Activated naive CD4-positive, alpha-beta T cell treated with Interleukin-2 at 50 U/mL for 16 hours (primary cell): ENCODE measurements around the gene PPP1R18.
A peak's percentile ranks its signal among the peaks of the same experiment; 100 is the strongest.
"Not testable (repeated sequence)": the region's sequence is repeated elsewhere in the genome, so short reads cannot be mapped to it uniquely, and the experiment has no call there.

Source experiments
- DNase-seq: peaks from one replicate; pipeline ENCODE4 v3.0.0-alpha.2; 2020

Gene PPP1R18, protein sequence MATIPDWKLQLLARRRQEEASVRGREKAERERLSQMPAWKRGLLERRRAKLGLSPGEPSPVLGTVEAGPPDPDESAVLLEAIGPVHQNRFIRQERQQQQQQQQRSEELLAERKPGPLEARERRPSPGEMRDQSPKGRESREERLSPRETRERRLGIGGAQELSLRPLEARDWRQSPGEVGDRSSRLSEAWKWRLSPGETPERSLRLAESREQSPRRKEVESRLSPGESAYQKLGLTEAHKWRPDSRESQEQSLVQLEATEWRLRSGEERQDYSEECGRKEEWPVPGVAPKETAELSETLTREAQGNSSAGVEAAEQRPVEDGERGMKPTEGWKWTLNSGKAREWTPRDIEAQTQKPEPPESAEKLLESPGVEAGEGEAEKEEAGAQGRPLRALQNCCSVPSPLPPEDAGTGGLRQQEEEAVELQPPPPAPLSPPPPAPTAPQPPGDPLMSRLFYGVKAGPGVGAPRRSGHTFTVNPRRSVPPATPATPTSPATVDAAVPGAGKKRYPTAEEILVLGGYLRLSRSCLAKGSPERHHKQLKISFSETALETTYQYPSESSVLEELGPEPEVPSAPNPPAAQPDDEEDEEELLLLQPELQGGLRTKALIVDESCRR

DNA sequence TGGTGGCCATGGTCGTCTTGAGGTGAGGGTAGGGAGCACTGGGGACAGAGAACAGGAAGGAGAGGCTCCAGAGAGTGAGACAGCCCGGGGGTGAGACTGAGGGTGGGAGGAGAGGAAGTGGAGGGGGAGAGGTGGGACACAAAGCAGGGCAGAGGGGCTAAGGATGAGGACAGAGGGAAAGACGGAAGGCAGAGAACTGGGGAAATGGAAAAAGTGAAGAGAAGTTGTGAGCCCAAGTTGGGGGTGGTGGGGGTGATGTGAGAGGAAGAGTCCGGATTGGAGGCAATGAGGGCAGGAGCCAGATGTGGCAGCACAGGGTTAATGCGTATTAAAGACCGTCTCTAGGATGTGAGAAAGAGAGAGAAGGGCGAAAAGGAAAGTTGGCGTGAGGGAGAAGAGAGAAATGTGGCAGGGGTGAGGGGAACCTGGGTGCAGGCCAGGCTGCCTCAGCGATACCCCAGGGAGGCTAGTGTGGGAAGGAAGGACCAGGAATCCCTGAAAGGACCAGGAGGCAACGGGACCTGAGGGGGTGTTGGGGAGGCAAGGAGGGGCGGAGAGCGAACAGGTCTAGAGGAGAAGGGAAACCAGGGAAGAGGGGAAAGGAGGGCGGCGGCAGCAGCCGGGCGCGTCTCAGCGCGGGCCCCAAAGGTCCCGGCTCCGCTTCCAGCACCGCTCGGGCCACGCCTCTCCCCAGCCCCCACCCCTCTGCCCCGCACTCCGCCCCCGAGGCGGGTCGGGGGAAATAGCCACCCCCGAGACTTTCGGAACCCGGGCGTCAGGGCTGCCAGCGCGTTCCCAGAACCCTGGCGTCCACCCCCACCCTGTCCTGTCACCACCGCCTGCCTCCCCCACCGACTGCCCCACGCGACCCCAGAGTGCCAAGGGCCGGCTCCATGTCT lies at the start of gene PPP1R18:
Gene PPP1R18, minus strand, starts transcription at position 637 of the 899 bp plus-strand sequence. Its CDS starts 627 bp downstream, at position 10.
- DNase-seq = peak; percentile 90

DNA sequence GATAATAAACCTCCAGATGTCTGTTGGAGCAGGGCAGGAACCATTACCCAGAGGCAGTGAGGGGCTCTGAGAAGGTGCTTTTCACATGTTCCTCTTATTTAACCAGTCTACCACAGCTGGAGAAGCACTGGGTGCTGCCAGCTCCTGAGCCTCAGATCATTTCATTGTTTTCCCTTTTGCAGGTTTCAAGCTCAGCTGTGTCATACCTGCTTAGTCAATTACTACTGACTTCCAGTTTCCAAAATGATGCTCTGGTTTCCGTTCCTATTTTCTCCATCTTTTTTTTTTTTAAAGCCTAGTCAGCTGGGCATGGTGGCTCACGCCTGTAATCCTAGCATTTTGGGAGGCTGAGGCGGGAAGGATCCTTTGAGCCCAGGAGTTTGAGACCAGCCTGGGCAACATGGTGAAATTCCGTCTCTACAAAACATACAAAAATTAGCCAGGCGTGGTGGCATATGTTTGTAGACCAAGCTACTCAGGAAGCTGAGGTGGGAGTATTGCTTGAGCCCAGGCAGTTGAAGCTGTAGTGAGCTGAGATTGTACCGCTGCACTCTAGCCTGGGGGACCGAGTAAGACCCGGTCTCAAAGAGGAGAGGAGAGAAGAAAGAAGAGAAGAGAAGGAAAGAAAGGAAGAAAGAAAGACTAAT lies 49.3 kb upstream of the PPP1R18 start:
- DNase-seq = no peak

DNA sequence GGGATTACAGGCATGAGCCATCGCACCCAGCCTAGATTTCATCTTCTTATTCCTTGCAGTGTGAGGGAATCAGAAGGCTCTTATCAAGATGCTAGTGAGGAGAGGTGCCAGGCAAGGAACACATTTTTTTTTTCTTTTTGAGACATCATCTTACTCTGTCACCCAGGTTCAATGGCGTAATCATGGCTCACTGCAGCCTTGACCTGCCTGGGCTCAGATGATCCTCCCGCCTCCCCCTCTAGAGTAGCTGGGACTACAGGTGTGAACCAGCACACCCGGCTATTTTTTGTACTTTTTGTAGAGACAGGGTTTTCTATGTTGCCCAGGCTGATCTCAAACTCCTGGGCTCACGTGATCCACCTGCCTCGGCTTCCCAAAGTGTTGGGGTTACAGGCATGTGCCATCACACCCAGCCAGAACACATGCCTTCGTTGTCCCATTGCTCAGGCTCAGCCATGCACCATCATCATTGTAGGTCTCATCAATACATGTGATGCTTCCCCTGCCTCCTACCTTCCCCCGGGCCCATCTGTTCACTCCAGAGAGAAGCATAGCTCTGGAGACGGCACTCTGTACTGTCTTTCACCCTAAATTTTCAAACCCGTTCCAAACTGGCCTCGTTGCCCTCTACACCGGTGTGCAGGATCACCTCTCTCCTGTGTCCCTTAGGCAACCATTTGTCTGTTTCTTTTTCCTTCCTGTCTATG lies 45.9 kb upstream of the PPP1R18 start:
- no peak for DNase-seq

DNA sequence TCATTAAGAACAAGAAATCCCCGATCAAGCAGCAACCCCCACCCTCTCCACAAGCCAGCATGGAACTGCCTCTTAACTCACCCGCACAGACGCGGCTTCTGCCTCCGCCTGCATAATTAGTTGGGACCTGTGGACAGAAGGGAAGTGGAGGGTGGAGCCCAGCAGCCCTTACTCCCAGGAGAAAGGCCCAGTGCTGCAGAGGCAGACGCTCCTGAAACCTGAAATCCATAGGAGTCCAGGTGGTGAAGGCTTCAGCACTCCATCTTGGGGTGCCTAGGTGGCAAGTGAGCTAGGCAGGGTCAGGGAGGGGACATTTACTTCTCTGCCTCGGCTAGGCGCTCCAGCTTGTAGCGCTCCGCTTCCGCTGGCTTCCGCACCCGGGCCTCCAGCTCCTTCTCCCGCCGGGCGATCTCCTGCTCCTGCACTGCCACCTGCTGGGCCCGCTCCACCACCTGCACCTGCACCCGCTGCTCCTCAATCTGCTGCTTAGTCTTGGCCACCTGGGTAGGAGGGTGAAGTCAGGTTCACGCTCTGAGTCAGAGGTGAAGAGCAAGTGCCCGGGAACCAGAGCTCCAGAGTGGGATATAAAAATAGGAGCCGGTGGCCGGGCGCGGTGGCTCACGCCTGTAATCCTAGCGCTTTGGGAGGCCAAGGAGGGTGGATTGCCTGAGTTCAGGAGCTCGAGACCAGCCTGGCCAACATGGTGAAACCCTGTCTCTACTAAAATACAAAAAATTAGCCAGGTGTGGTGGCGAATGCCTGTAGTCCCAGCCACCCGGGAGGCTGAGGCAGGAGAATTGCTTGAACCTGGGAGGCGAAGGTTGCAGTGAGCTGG lies 44.4 kb upstream of the PPP1R18 start:
- DNase-seq = peak; percentile 87

DNA sequence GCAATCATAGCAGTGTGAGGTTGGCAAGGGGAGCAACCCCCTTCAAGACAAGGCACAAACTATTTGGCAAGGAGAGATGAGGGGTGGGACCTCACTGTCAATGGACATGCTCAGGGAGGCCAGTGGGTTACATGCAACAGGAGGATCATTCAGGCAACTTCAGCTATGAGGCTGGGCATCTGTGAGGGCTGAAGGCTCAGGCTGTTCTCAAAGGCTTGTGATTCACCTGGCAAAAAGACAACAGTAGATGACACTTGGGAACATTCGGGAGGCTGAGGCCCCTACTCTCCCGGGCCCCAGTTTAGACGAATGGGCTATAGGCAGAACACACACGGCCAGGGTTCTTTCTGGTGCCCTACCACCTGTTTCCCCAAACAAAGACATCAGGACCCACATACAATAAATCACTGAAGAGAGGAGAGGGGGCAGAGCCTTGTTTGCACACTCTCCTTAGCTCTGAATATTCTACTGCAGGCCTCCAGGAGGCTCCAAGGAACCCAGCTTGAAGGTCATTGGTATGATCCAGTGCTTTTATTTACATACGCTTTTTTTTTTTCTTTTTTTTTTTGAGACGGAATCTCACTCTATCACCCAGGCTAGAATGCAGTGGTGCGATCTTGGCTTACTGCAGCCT lies 41.6 kb upstream of the PPP1R18 start:
- no peak for DNase-seq

DNA sequence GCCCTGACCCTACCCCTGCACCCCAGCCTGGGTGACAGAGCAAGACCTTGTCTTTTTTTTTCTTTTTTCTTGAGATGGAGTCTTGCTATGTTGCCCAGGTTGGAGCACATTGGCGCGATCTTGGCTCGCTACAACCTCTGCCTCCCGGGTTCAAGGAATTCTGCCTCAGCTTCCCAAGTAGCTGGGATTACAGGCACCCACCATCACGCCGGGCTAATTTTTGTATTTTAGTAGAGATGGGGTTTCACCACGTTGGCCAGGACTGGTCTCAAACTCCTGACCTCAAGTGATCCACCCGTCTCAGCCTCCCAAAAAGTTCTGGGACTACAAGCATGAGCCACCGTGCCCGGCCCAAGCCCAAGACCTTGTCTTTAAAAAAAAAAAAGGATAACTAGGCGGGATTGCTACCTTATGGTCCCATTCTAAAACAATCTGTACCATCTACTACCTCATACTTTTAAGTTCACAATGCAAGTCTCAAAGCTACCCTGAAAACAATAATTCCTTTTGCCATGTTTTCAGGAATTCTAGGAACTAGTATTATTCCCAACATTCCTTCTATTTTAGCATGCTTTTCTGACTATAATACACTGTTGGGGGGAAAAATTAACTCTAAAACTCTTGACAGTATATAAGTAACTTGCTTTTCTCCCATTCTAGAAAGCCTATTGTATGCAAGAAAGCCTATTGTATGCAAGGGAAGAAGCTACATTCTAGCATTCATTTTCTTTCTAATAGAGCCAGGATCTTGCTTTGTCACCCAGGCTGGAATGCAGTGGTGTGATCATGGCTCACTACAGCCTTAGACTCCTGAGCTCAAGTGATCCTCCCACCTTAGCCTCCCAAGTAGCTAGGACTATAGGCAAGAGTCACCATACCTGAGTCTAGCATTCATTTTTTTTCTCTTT lies 40.3 kb upstream of the PPP1R18 start:
- DNase-seq = no peak

DNA sequence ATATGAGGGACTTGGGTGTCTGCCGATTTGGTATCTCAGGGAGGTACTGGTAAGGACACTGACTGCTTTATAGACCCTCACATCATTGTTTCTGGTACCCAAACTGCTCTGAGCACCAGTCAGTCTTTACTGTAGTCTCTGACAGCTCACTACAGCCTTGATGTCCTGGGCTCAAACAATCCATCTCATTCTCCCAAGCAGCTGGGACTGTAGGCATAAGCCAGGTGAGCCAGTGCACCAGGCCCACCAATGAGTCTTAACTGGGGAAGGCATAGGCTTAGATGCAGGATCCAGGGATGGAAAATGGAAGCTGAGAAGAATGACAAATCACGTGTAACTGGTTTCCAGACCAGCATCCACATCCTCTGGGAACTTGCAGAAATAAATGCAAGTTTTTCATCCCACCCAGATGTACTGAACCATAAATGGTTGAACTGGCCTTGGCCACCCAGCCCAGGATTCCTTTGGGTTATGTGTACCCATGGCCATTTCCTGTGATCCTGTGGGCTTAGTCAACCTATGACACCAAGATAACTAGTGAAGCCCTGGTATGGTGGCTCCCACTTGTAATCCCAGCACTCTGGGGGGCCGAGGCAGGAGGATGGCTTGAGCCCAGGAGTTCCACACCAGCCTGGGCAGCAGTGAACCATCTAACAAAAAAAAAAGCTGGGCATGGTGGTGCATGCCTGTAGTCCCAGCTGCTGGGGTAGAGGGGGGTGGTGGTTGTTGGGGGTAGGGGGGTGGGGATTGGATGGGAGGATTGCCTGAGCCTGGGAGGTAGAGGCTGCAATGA lies 39.5 kb upstream of the PPP1R18 start:
- no peak for DNase-seq

DNA sequence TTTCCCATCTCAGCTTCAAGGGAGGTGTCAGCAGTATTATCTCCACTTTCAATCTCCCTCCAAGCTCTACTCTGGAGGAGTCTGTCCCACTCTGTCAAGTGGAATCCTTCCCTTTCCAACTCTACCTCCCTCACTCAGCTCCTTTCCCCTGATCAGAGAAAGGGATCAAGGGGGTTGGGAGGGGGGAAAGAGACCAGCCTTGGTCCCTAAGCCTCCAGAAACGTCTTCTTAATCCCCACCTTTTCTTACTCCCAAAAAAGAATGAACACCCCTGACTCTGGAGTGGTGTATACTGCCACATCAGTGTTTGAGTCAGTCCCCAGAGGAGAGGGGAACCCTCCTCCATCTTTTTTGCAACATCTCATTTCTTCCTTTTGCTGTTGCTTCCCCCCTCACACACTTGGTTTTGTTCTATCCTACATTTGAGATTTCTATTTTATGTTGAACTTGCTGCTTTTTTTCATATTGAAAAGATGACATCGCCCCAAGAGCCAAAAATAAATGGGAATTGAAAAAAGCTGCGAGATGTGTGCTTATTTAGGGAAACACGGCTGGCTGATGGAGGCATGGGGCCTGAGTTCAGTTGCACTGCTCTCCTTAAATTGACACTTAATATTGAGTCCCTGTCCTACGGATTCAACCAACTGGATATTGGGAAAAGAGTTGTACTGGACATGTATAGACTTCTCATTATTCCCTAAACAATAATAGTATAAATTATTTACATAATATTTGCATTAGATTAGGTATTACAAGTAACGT lies 38.6 kb upstream of the PPP1R18 start:
- DNase-seq = no peak

DNA sequence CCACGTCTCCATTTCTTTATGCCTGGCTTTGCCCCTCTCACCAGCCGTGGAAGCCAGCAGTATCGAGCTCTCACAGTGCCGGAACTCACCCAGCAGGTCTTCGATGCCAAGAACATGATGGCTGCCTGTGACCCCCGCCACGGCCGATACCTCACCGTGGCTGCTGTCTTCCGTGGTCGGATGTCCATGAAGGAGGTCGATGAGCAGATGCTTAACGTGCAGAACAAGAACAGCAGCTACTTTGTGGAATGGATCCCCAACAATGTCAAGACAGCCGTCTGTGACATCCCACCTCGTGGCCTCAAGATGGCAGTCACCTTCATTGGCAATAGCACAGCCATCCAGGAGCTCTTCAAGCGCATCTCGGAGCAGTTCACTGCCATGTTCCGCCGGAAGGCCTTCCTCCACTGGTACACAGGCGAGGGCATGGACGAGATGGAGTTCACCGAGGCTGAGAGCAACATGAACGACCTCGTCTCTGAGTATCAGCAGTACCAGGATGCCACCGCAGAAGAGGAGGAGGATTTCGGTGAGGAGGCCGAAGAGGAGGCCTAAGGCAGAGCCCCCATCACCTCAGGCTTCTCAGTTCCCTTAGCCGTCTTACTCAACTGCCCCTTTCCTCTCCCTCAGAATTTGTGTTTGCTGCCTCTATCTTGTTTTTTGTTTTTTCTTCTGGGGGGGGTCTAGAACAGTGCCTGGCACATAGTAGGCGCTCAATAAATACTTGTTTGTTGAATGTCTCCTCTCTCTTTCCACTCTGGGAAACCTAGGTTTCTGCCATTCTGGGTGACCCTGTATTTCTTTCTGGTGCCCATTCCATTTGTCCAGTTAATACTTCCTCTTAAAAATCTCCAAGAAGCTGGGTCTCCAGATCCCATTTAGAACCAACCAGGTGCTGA lies 37.6 kb upstream of the PPP1R18 start:
- DNase-seq = not testable (repeated sequence)

DNA sequence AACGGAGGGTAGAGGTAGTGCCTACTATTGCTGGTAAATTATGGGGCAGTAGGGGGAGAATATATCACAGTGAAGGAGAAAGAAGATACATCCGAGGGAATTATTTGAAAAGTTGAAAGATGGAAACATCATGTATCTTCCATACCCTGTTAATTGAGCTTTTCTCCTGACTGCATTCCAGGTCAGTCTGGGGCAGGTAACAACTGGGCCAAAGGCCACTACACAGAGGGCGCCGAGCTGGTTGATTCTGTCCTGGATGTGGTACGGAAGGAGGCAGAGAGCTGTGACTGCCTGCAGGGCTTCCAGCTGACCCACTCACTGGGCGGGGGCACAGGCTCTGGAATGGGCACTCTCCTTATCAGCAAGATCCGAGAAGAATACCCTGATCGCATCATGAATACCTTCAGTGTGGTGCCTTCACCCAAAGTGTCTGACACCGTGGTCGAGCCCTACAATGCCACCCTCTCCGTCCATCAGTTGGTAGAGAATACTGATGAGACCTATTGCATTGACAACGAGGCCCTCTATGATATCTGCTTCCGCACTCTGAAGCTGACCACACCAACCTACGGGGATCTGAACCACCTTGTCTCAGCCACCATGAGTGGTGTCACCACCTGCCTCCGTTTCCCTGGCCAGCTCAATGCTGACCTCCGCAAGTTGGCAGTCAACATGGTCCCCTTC lies 36.9 kb upstream of the PPP1R18 start:
- not testable (repeated sequence) for DNase-seq

DNA sequence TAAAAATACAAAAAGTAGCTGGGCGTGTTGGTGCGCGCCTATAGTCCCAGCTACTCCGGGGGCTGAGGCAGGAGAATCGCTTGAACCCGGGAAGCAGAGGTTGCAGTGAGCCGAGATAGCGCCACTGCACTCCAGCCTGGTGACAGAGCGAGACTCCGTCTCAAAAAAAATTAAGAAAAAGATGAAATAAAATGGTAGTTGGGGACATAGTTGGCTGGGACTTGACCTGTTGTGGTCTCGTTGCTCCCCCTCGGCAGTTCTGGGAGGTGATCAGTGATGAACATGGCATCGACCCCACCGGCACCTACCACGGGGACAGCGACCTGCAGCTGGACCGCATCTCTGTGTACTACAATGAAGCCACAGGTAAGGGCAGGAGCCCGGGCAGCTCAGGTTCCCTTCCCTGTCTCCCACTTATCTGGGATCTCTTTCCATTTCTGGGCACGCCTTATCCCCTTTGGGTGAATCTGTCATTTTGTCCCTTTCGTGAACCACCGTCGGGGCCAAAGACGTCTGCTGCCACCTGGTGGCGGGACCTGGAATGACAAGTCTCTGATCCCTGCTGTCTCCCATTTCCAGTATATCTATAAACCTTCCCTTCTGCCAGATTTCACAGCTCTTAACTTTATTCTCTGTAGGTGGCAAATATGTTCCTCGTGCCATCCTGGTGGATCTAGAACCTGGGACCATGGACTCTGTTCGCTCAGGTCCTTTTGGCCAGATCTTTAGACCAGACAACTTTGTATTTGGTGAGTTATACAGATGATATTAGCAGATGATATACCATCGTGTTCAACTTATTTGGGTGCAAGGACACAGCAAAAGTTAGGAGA lies 36.1 kb upstream of the PPP1R18 start:
- DNase-seq = peak; percentile 88

DNA sequence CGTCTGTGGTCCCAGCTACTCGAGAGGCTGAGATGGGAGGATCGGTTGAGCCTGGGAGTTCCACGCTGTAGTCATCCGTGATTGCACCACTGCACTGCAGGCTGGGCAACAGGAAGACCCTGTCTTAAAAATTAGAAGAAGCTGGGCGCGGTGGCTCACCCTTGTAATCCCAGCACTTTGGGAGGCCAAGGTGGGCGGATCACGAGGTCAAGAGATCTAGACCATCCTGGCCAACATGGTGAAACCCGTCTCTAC lies 35.5 kb upstream of the PPP1R18 start:
- not testable (repeated sequence) for DNase-seq

DNA sequence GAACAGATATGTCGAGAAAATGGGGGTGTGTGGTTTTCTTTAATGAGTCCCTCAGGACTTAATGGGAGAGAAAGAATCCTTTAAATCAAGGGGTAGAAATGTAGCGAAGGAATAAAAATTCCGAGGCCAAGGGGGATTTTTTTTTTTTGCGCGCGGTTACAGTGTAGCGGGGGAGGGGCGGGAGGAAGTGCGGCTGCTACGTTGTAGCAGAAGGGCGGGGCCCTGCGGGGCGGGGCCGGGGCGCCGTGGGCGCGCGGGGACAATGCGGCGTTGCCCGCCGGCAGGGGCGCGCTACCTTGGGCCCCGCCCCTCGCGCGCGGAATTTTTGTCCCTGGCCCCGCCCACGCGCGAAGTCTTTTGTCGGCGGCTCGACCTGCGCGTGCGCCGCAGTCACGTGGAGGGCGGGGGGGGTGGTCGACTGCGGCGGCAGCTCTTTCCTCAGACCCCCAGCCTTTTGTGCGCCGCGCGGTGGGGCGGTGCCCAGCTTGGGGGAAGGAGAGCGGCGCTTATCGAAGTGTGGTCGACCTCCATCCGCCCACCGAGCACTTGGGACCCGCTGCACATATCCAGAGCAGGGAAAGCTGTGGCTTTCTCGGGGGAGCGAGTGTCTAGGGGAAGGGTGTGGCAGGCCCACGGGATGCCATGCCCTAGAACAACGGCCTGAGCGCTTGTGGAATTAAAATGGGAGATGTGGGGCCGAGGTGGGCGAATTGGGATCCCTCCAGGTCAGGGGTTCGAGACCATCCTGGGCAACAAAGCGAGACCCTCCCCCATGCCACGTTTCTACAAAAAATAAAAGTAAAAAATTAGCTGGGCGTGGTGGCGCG lies 35.0 kb upstream of the PPP1R18 start:
- peak; percentile 97 for DNase-seq

DNA sequence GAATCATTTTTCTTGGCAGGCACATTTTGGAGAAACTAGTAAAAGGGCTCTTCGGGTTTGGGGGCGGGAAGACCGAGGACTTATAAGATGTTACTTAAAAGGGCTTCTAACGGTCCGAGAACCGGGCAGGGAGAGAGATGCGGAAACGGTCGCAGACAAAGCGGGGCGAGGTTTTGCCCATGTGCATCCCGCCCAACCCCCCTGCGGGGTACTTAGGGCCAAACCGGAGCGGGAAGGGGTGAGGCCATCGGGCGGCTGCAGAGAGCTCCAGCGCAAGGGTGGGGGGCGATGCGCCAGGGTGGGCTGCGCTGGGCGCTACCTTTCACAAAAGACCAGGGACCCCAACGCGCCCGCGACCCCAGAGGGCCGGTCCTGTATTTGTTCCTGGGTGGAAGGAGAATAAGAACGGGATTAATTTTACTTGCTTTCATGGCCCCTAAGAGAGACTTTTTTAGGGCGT lies 34.3 kb upstream of the PPP1R18 start:
- DNase-seq = peak; percentile 72
